Measurements from ENCODE around the gene MSH2. TPM values are rescaled to one million over a fixed set of nuclear protein-coding genes. Genes with fewer than 3 reads are reported as not detected.

MSH2 gene
- total RNA-seq, 1 donor: 6.6 TPM

- Histone ChIP-seq H3K4me3 (ENCODE audit: low read length) (no peak overlapping the region), H3K4me1 (ENCODE audit: insufficient read depth, low read length) (no peaks in the 10 kb centered on the region), H3K9me3 (ENCODE audit: low read depth, low read length) (no peaks in the 10 kb centered on the region), H3K27me3 (ENCODE audit: insufficient read depth, low read length) (no peaks in the 10 kb centered on the region)
These were observed 100.6 kb downstream of the MSH2 start for GRCh38 chr2:47503481-47504070.

DNA sequence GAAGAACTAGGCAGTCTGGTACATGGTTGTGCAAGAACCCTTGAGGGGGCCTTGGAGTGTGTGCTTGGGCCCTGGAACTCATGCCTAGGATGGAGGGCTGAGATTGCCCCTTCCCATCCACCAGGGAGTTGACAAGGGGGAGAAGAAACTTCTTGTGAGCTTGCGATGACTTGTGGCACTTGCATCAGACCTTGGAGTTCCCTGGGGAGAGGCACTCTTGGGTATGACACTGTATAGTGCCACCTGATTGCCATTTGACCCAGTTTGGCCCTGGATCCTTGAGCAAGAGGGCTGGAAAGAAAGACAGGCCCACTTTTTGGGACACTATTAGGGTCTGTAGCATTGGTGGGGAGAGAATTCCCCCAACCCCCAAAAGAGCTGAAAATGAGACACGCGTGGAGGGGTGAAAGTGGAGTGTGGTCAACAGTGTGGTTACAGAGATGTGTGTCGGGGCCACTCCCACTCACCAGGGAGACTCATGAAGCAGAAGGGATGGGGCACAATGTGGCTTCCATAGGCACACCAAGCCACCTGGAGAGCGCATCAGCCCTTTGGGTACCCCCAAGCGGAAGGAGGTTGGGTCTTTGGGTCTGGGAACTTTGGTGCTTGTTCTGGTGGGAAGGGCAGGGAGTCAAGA is 101.3 kb downstream of the MSH2 start:
- peaks cover 1% of the 10 kb centered on the region for H3K4me1 ChIP-seq (ENCODE audit: insufficient read depth, low read length)
- no peaks in the 10 kb centered on the region for H3K27me3 ChIP-seq (ENCODE audit: insufficient read depth, low read length)
- H3K9me3 ChIP-seq (ENCODE audit: low read depth, low read length): no peaks in the 10 kb centered on the region
- H3K4me3 ChIP-seq (ENCODE audit: low read length): no peak overlapping the region

- no peak overlapping the region for H3K4me3 ChIP-seq (ENCODE audit: low read length)
- H3K9me3 ChIP-seq (ENCODE audit: low read depth, low read length): no peaks in the 10 kb centered on the region
- H3K27me3 ChIP-seq (ENCODE audit: insufficient read depth, low read length): no peaks in the 10 kb centered on the region
- H3K4me1 ChIP-seq (ENCODE audit: insufficient read depth, low read length): peaks cover 3% of the 10 kb centered on the region
These were observed 103.1 kb downstream of the MSH2 start for GRCh38 chr2:47506024-47506423.

DNA sequence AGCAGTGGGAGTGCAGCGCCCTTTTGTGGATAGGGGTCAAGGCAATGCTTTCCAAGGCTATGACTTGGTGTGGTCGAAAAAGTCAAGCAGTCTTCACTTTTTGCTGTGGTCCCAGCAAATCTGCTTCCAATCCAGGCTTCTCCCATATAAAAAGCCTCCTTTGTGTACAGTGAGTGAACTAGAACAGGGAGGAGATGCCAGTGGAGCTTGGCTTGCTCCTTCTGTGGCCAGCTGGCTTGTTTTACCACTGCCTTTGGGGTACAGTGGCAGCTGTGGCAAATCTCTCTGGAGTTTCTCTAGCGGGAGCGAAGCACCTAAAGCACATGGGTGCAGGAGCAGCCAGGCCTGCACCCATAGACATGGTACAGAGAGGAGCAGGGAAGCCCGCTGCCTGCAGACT is 103.5 kb downstream of the MSH2 start:
- peaks cover 3% of the 10 kb centered on the region for H3K4me1 ChIP-seq (ENCODE audit: insufficient read depth, low read length)
- H3K27me3 ChIP-seq (ENCODE audit: insufficient read depth, low read length): no peaks in the 10 kb centered on the region
- H3K4me3 ChIP-seq (ENCODE audit: low read length): no peak overlapping the region
- no peaks in the 10 kb centered on the region for H3K9me3 ChIP-seq (ENCODE audit: low read depth, low read length)

- Histone ChIP-seq H3K4me3 (ENCODE audit: low read length) (no peak overlapping the region), H3K27me3 (ENCODE audit: insufficient read depth, low read length) (no peaks in the 10 kb centered on the region), H3K9me3 (ENCODE audit: low read depth, low read length) (no peaks in the 10 kb centered on the region), H3K4me1 (ENCODE audit: insufficient read depth, low read length) (peaks cover 3% of the 10 kb centered on the region)
These were observed 105.1 kb downstream of the MSH2 start for GRCh38 chr2:47508080-47508479.

DNA sequence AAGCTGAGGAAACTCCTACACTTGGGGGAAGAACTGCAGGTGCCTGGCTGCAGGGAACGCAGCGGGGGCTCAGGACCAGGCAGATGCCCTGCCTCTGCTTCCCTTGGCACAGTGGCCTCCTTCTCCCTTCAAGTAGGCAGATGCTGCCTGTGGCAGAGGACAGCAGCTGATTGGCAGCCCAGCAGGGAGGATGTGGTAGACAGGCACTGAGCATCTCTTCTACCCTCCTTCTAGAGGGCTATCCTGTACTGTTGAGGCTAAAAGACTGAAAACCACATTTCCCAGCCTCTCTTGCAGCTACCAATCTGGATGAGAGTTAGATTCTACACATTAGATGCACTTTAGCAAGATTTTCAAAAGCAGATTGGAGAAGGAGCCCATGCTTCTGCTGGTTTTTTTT is 105.7 kb downstream of the MSH2 start:
- H3K4me3 ChIP-seq (ENCODE audit: low read length): no peak overlapping the region
- H3K9me3 ChIP-seq (ENCODE audit: low read depth, low read length): no peaks in the 10 kb centered on the region
- peaks cover 3% of the 10 kb centered on the region for H3K4me1 ChIP-seq (ENCODE audit: insufficient read depth, low read length)
- H3K27me3 ChIP-seq (ENCODE audit: insufficient read depth, low read length): no peaks in the 10 kb centered on the region

DNA sequence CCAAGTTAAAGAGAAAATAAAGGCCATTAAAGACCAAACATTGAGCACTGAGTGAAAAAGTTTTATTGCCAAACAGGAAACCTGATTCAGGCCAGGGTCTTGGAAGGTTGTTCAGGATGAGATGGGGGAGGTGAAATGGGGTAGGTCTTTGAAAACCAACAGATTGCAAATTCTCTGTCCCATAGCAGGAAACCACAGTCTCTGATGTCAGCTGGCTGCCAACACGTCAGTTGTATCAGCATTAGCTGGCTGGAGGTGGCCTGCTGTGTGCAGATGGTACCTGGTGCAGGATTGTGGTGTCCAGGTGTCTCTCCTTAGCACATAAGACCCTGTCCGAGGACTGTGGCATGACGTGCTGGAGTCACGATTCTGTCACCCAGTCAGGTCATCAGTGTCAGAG is 106.3 kb downstream of the MSH2 start:
- H3K4me1 ChIP-seq (ENCODE audit: insufficient read depth, low read length): peaks cover 3% of the 10 kb centered on the region
- no peaks in the 10 kb centered on the region for H3K9me3 ChIP-seq (ENCODE audit: low read depth, low read length)
- no peaks in the 10 kb centered on the region for H3K27me3 ChIP-seq (ENCODE audit: insufficient read depth, low read length)
- no peak overlapping the region for H3K4me3 ChIP-seq (ENCODE audit: low read length)

GRCh38 chr2:47509821-47510385 is 106.9 kb downstream of the MSH2 start:
- no peaks in the 10 kb centered on the region for H3K9me3 ChIP-seq (ENCODE audit: low read depth, low read length)
- H3K4me3 ChIP-seq (ENCODE audit: low read length): no peak overlapping the region
- no peaks in the 10 kb centered on the region for H3K27me3 ChIP-seq (ENCODE audit: insufficient read depth, low read length)
- peaks cover 3% of the 10 kb centered on the region for H3K4me1 ChIP-seq (ENCODE audit: insufficient read depth, low read length)

DNA sequence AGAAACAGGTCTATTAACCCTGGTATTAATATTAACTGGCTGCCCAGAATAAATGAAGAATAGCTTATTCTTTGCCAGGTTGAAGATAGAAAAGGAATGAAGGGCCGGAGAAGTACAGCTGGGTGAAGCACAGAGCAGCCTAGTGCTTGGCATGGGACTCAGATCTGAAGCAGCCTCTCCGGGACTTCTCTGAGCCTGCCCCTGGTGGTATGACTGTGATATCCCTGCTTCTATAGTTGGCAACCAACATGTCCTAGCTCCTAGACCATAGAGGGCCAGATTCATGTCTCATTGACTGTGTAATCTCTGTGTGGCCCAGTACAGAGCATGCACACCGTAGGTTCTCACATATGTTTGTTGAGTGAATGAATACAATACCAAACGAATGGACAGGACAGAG is 107.8 kb downstream of the MSH2 start:
- Histone ChIP-seq H3K27me3 (ENCODE audit: insufficient read depth, low read length) (no peaks in the 10 kb centered on the region), H3K4me3 (ENCODE audit: low read length) (no peak overlapping the region), H3K9me3 (ENCODE audit: low read depth, low read length) (no peaks in the 10 kb centered on the region), H3K4me1 (ENCODE audit: insufficient read depth, low read length) (peaks cover 3% of the 10 kb centered on the region)

DNA sequence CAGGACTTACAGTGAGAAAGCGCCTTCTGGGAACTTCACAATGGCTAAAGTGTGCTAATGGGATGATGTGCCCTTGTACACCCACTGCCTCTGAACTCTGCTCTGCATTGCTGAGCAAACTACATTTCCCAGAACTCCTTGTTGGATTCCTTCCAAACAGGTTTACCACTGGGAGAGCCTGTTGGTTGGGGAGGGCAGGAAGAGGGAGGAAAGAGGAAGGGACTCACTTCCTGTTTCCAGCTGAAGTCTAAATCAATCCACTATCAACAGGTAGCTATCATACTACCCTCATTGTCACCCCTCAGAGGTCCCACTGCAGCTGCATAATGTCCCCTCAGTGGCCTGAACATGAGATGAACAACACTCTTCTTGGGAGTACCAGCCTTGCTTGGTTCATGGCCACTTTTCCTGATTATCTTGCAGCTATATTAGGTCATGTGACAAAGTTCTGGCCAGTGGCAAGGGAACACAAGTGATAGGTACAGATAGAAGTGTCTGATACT is 109.7 kb downstream of the MSH2 start:
- H3K27me3 ChIP-seq (ENCODE audit: insufficient read depth, low read length): no peaks in the 10 kb centered on the region
- H3K4me1 ChIP-seq (ENCODE audit: insufficient read depth, low read length): peaks cover 3% of the 10 kb centered on the region
- no peak overlapping the region for H3K4me3 ChIP-seq (ENCODE audit: low read length)
- H3K9me3 ChIP-seq (ENCODE audit: low read depth, low read length): no peaks in the 10 kb centered on the region

DNA sequence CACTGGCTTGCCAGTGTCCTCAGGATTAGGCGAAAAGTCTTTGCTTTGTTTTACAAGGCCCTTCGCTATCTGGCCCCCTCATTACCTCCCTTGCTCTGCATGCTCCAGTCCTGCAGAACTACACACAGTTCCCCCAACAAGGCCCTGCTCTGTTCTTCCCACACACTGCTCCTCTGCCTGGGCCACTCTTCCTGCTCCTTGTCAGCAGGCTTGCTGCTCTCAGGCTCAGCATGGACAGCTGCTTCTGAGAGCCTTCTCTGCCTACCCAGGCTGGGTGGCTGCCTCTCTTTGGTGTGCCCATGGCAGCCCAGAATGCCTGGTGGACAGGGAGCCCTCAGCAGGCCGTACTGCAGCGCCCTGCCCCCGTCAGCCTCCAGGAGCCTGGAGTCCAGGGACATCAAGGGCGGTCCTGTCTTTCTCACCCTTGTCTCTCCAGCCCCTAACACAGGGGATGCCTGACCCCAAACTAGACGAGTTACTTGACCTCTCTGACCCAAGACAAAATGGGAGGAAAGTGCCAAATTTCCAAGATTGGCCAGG is 111.1 kb downstream of the MSH2 start:
- H3K27me3 ChIP-seq (ENCODE audit: insufficient read depth, low read length): no peaks in the 10 kb centered on the region
- no peak overlapping the region for H3K4me3 ChIP-seq (ENCODE audit: low read length)
- H3K4me1 ChIP-seq (ENCODE audit: insufficient read depth, low read length): peaks cover 3% of the 10 kb centered on the region
- no peaks in the 10 kb centered on the region for H3K9me3 ChIP-seq (ENCODE audit: low read depth, low read length)

DNA sequence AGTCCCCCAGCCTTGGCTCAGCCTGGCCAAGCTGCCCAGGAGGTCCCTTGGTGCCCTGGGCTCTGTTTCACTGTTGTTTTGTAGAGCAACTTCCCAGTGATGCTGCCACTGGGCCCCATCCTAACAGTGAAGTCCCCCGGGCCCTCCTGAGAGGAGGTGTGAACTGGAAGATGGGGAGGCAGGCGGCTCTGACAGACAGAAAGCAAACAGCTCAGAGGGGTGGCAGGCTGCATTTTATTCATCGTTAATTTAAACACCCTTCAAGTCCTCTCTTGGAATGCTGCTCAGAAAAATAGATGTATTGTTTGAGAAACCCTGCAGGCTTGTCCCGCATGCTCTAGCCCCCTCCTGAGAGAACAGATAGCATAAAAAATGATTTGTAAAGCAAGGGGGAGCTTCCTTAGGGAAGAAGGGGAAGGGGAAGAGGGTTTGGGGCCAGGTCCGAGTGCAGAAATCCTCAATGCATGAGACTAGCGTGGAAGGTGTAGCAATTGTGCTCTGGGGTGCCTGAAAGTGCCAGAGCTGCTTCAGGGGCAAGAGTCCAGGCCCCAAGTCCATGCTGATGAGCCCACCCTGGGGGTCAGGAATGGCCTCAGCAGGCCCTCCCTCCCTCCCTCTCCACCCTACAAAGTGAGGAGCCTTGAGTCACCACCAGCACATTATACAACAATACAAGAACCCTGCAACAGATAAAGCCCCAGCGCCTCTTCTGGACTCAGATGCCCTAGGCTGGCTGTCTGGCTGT is 113.6 kb downstream of the MSH2 start:
- Histone ChIP-seq H3K4me1 (ENCODE audit: insufficient read depth, low read length) (peaks cover 15% of the 10 kb centered on the region), H3K4me3 (ENCODE audit: low read length) (no peak overlapping the region)

GRCh38 chr2:47518497-47519146 is 115.7 kb downstream of the MSH2 start:
- no peaks in the 10 kb centered on the region for H3K9me3 ChIP-seq (ENCODE audit: low read depth, low read length)
- peaks cover 16% of the 10 kb centered on the region for H3K4me1 ChIP-seq (ENCODE audit: insufficient read depth, low read length)
- H3K4me3 ChIP-seq (ENCODE audit: low read length): no peak overlapping the region
- no peaks in the 10 kb centered on the region for H3K27me3 ChIP-seq (ENCODE audit: insufficient read depth, low read length)

More for the DNA sequence above, 113.6 kb downstream of the MSH2 start:
- H3K27me3 ChIP-seq (ENCODE audit: insufficient read depth, low read length): no peaks in the 10 kb centered on the region
- H3K9me3 ChIP-seq (ENCODE audit: low read depth, low read length): no peaks in the 10 kb centered on the region

DNA sequence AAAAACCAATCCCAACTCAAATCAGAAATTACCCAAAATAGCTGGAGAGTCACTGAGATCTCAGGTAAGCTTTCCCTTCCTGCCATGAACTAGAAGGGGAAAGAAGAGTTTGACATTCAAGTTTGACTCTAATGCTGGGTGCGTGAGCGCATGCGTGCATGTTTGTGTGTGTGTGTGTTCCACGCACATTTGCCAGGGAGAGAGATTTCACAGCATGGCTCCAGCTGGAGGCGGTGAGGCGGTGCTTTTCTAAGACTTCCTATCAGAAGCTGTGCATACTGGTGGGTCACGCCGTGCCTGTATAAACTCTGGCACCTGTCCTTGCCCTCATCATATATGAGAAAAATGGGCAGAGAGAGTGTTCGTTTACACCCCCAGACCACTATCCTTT is 116.2 kb downstream of the MSH2 start:
- Histone ChIP-seq H3K27me3 (ENCODE audit: insufficient read depth, low read length) (no peaks in the 10 kb centered on the region), H3K4me3 (ENCODE audit: low read length) (no peak overlapping the region), H3K9me3 (ENCODE audit: low read depth, low read length) (no peaks in the 10 kb centered on the region), H3K4me1 (ENCODE audit: insufficient read depth, low read length) (peaks cover 16% of the 10 kb centered on the region)

All from mononuclear cell (primary cell).